ENCODE measurements around the gene EIF2B4. TPM values are rescaled to one million over a fixed set of nuclear protein-coding genes. Genes with fewer than 3 reads are reported as not detected.
A peak's percentile ranks its signal among the peaks of the same experiment; 100 is the strongest.

EIF2B4 gene
- polyA plus RNA-seq, 3 donors = 29.5 to 42.3 (median 39.3) TPM

DNA sequence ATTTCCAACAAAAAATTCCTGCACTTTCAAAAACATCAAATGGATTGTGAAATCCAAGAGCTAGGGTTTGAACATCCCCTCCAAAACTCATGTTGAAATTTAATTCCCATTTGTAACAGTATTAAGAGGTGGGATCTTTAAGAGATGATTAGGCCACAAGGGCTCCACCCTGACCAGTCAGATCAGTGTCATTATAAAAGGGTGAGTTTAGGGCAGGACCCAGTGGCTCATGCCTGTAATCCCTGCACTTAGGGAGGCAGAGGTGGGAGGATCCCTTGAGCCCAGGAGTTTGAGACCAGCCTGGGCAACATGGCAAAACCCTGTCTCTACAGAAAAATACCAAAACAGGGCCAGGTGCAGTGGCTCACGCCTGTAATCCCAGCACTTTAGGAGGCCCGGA is 22.5 kb downstream of the EIF2B4 start:
- peaks cover 92% of the 10 kb centered on the region for H3K79me2 ChIP-seq (ENCODE audit: insufficient read depth, low read length)
- H2AFZ ChIP-seq (ENCODE audit: insufficient read depth, low read depth, low read length, poor library complexity, severe bottlenecking) = no peak overlapping the region
- no peaks in the 10 kb centered on the region for H3K4me1 ChIP-seq (ENCODE audit: control insufficient read depth in 1 of 2, insufficient read depth in 2 of 2, low read length in 2 of 2)
- WGBS (ENCODE audit: insufficient coverage) = 91% methylated on average over 2 of the region's 2 CpGs
- H3K4me3 ChIP-seq (replicated peaks in 1 of 3; ENCODE audit: low read depth in 2 of 3, low read length in 3 of 3) = no peak overlapping the region
- H4K20me1 ChIP-seq (ENCODE audit: insufficient read depth, low read length) = peaks cover 94% of the 10 kb centered on the region
- DNase-seq = no peak
- peaks cover 0 to 2% (median 1%) of the 10 kb centered on the region in 3 donors for H3K27me3 Mint-ChIP-seq (ENCODE audit: low read depth in 3 of 3)
- no peak overlapping the region for H3K4me3 Mint-ChIP-seq
- intact Hi-C loops (cut with micrococcal nuclease) = no loop called here
- H3K27ac Mint-ChIP-seq = peak overlapping the region in 1 of 7 donors; percentile 31
- H3K4me1 Mint-ChIP-seq = peaks cover 5% of the 10 kb centered on the region
- peaks cover 32 to 48% of the 10 kb centered on the region in 2 donors for H3K36me3 Mint-ChIP-seq
- no peaks in the 10 kb centered on the region for H3K9me3 Mint-ChIP-seq
- no peak overlapping the region for H3K4me2 ChIP-seq (replicated peaks; ENCODE audit: extremely low read depth, low read length, poor library complexity, severe bottlenecking)
- TF ChIP-seq, protein P1, sequence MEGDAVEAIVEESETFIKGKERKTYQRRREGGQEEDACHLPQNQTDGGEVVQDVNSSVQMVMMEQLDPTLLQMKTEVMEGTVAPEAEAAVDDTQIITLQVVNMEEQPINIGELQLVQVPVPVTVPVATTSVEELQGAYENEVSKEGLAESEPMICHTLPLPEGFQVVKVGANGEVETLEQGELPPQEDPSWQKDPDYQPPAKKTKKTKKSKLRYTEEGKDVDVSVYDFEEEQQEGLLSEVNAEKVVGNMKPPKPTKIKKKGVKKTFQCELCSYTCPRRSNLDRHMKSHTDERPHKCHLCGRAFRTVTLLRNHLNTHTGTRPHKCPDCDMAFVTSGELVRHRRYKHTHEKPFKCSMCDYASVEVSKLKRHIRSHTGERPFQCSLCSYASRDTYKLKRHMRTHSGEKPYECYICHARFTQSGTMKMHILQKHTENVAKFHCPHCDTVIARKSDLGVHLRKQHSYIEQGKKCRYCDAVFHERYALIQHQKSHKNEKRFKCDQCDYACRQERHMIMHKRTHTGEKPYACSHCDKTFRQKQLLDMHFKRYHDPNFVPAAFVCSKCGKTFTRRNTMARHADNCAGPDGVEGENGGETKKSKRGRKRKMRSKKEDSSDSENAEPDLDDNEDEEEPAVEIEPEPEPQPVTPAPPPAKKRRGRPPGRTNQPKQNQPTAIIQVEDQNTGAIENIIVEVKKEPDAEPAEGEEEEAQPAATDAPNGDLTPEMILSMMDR (IDR thresholded peaks at IDR 0.05) = no peak
- H3K27ac ChIP-seq (ENCODE audit: low read depth in 1 of 2, low read length in 2 of 2) = no peak overlapping the region
- no peak overlapping the region for H3K9ac ChIP-seq (ENCODE audit: insufficient read depth, low read length, poor library complexity, severe bottlenecking)
- H3K27me3 ChIP-seq (ENCODE audit: control insufficient read depth in 2 of 2, insufficient read depth in 2 of 2, low read length in 2 of 2) = no peaks in the 10 kb centered on the region
- peaks cover 12 to 40% of the 10 kb centered on the region in 2 donors for H3K36me3 ChIP-seq (replicated peaks in 1 of 2; ENCODE audit: control insufficient read depth in 1 of 2, insufficient read depth in 2 of 2, low read length in 2 of 2)
- no peaks in the 10 kb centered on the region for H3K9me3 ChIP-seq (replicated peaks in 1 of 2; ENCODE audit: control insufficient read depth in 1 of 2, insufficient read depth in 1 of 2, low read length in 2 of 2)

DNA sequence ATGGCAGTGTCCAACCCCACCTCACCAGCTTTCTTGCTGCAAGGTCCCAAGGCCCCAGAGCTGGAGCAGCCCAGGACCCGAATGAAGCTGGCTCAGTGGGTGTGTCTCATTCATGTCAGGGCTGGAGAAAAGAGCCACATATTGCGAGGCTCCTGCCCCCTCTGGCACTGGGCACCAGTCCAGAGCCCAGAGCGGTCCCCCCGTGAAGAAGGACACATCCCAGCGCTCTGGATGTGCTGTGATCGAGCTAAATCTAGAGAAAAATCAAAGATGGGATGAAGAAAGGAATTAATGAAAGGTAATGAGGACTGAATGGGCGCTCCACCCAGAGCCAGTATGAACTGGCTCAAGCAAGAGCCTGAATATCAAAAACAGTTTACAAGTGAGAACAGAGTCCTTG is 34.0 kb downstream of the EIF2B4 start:
- WGBS (ENCODE audit: insufficient coverage) = 97% methylated on average over 6 of the region's 7 CpGs
- no peak overlapping the region for H3K4me2 ChIP-seq (replicated peaks; ENCODE audit: extremely low read depth, low read length, poor library complexity, severe bottlenecking)
- H3K79me2 ChIP-seq (ENCODE audit: insufficient read depth, low read length) = no peaks in the 10 kb centered on the region
- no peak overlapping the region for H3K9ac ChIP-seq (ENCODE audit: insufficient read depth, low read length, poor library complexity, severe bottlenecking)
- no peaks in the 10 kb centered on the region for H3K9me3 ChIP-seq (replicated peaks in 1 of 2; ENCODE audit: control insufficient read depth in 1 of 2, insufficient read depth in 1 of 2, low read length in 2 of 2)
- peaks cover 65 to 89% of the 10 kb centered on the region in 2 donors for H3K36me3 Mint-ChIP-seq
- TF ChIP-seq, protein P1 (IDR thresholded peaks at IDR 0.05) = no peak
- no peaks in the 10 kb centered on the region for H3K9me3 Mint-ChIP-seq
- no peak for DNase-seq
- H3K27ac Mint-ChIP-seq = no peak overlapping the region
- H3K27ac ChIP-seq (ENCODE audit: low read depth in 1 of 2, low read length in 2 of 2) = no peak overlapping the region
- H3K4me3 ChIP-seq (replicated peaks in 1 of 3; ENCODE audit: low read depth in 2 of 3, low read length in 3 of 3) = no peak overlapping the region
- H4K20me1 ChIP-seq (ENCODE audit: insufficient read depth, low read length) = no peaks in the 10 kb centered on the region
- no peaks in the 10 kb centered on the region for H3K4me1 Mint-ChIP-seq
- intact Hi-C loops (cut with micrococcal nuclease) = no loop called here
- no peaks in the 10 kb centered on the region for H3K27me3 ChIP-seq (ENCODE audit: control insufficient read depth in 2 of 2, insufficient read depth in 2 of 2, low read length in 2 of 2)
- no peak overlapping the region for H2AFZ ChIP-seq (ENCODE audit: insufficient read depth, low read depth, low read length, poor library complexity, severe bottlenecking)
- no peaks in the 10 kb centered on the region for H3K27me3 Mint-ChIP-seq (ENCODE audit: low read depth in 3 of 3)
- H3K36me3 ChIP-seq (replicated peaks in 1 of 2; ENCODE audit: control insufficient read depth in 1 of 2, insufficient read depth in 2 of 2, low read length in 2 of 2) = peaks cover 87 to 92% of the 10 kb centered on the region in 2 donors
- no peak overlapping the region for H3K4me3 Mint-ChIP-seq
- H3K4me1 ChIP-seq (ENCODE audit: control insufficient read depth in 1 of 2, insufficient read depth in 2 of 2, low read length in 2 of 2) = no peaks in the 10 kb centered on the region

All from CD14-positive monocyte (primary cell).